H9 (cell line): ENCODE data around the gene BTD. TPM values are rescaled to one million over a fixed set of nuclear protein-coding genes. Genes with fewer than 3 reads are reported as not detected.

Experiments used
- DNase-seq: peaks from one replicate; pipeline ENCODE4 v3.0.0-alpha.2; 2017
- H2AFZ ChIP-seq: one replicate; pipeline ENCODE4 v1.6.1; 2013; ENCODE audit warnings: mild to moderate bottlenecking, low read length, control low read depth, moderate library complexity
- H2AK5ac ChIP-seq: 2 replicates; pipeline ENCODE4 v1.6.1; 2013; ENCODE audit warnings: low read length, control low read depth, mixed read lengths; ENCODE audit not compliant: insufficient read length
- H2BK120ac ChIP-seq: one replicate; pipeline ENCODE4 v1.6.1; 2013; ENCODE audit warnings: low read depth, mild to moderate bottlenecking, low read length, control low read depth, inconsistent platforms; ENCODE audit not compliant: poor library complexity, severe bottlenecking
- H2BK12ac ChIP-seq: 2 replicates; pipeline ENCODE4 v1.6.1; 2013; ENCODE audit warnings: low read length, control low read depth, mixed read lengths, low read depth; ENCODE audit not compliant: insufficient read length
- H2BK15ac ChIP-seq: 2 replicates; pipeline ENCODE4 v1.6.1; 2013; ENCODE audit warnings: low read depth, low read length, control low read depth
- H2BK20ac ChIP-seq: one replicate; pipeline ENCODE4 v1.6.1; 2013; ENCODE audit warnings: low read depth, mild to moderate bottlenecking, low read length, control low read depth, inconsistent platforms; ENCODE audit not compliant: poor library complexity, severe bottlenecking
- H2BK5ac ChIP-seq: 2 replicates; pipeline ENCODE4 v1.6.1; 2013; ENCODE audit warnings: low read length, control low read depth, mixed read lengths; ENCODE audit not compliant: insufficient read length
- H3K14ac ChIP-seq: 2 replicates; pipeline ENCODE4 v1.6.1; 2013; ENCODE audit warnings: low read length, control low read depth; ENCODE audit not compliant: insufficient read depth
- H3K18ac ChIP-seq: 2 replicates; pipeline ENCODE4 v1.6.1; 2013; ENCODE audit warnings: low read depth, mild to moderate bottlenecking, mixed read lengths, low read length, control low read depth; ENCODE audit not compliant: insufficient read length
- H3K23ac ChIP-seq: 2 replicates; pipeline ENCODE4 v1.6.1; 2013; ENCODE audit warnings: low read length, control low read depth, mixed read lengths, low read depth; ENCODE audit not compliant: insufficient read length
- H3K23me2 ChIP-seq: 2 replicates; pipeline ENCODE4 v1.6.1; 2013; ENCODE audit warnings: low read depth, mild to moderate bottlenecking, mixed read lengths, low read length, control low read depth; ENCODE audit not compliant: insufficient read length, poor library complexity, severe bottlenecking
- H3K27ac ChIP-seq: 2 replicates; pipeline ENCODE4 v1.5.1; 2013; ENCODE audit warnings: low read length, control low read depth, mixed read lengths, low read depth; ENCODE audit not compliant: insufficient read length
- H3K27me3 ChIP-seq: 2 replicates; pipeline ENCODE4 v1.6.1; 2013; ENCODE audit warnings: low read length, control low read depth, inconsistent platforms; ENCODE audit not compliant: insufficient read depth
- H3K4ac ChIP-seq: 2 replicates; pipeline ENCODE4 v1.6.1; 2013; ENCODE audit warnings: low read depth, mild to moderate bottlenecking, control low read depth, inconsistent platforms, low read length, moderate library complexity
- H3K4me1 ChIP-seq: 2 replicates; pipeline ENCODE4 v1.6.1; 2013; ENCODE audit warnings: low read length, control low read depth, inconsistent platforms; ENCODE audit not compliant: insufficient read depth
- H3K4me2 ChIP-seq: 2 replicates; pipeline ENCODE4 v1.6.1; 2013; ENCODE audit warnings: low read length, control low read depth, mixed read lengths; ENCODE audit not compliant: insufficient read length, insufficient read depth
- H3K56ac ChIP-seq: 2 replicates; pipeline ENCODE4 v1.6.1; 2013; ENCODE audit warnings: low read depth, mild to moderate bottlenecking, mixed read lengths, low read length, control low read depth; ENCODE audit not compliant: insufficient read length
- H3K79me1 ChIP-seq: 2 replicates; pipeline ENCODE4 v1.6.1; 2013; ENCODE audit warnings: low read depth, mild to moderate bottlenecking, moderate library complexity, low read length, control low read depth, inconsistent platforms; ENCODE audit not compliant: insufficient read depth, poor library complexity, severe bottlenecking
- H3K79me2 ChIP-seq: 2 replicates; pipeline ENCODE4 v1.6.1; 2013; ENCODE audit warnings: low read length, control low read depth, inconsistent platforms; ENCODE audit not compliant: insufficient read depth
- H3K9ac ChIP-seq: 2 replicates; pipeline ENCODE4 v1.6.1; 2013; ENCODE audit warnings: low read length, control low read depth, mixed read lengths; ENCODE audit not compliant: insufficient read length; ENCODE audit errors: extremely low read depth
- H3K9me3 ChIP-seq: one replicate; pipeline ENCODE4 v1.6.1; 2013; ENCODE audit warnings: low read depth, low read length, inconsistent platforms; ENCODE audit not compliant: control insufficient read depth
- H3T11ph ChIP-seq: one replicate; pipeline ENCODE4 v1.6.1; 2013; ENCODE audit warnings: mild to moderate bottlenecking, low read length, control low read depth, inconsistent platforms
- H4K20me1 ChIP-seq: one replicate; pipeline ENCODE4 v1.6.1; 2013; ENCODE audit not compliant: control insufficient read depth, insufficient read length, insufficient read depth
- H4K5ac ChIP-seq: 2 replicates; pipeline ENCODE4 v1.6.1; 2013; ENCODE audit warnings: low read depth, mild to moderate bottlenecking, mixed read lengths, low read length, control low read depth; ENCODE audit not compliant: insufficient read length
- H4K8ac ChIP-seq: replicated peaks from 2 replicates; pipeline ENCODE4 v1.6.1; 2013; ENCODE audit warnings: low read length, control low read depth, mixed read lengths, low read depth; ENCODE audit not compliant: insufficient read length
- H4K91ac ChIP-seq: 2 replicates; pipeline ENCODE4 v1.6.1; 2013; ENCODE audit warnings: low read depth, mild to moderate bottlenecking, moderate library complexity, mixed read lengths, low read length, control low read depth; ENCODE audit not compliant: insufficient read length
- H3K27ac Mint-ChIP-seq, 3 experiments: 2 replicates in 2 of 3; 3 replicates in 1 of 3; pipeline ENCODE4 v1.8.0; 2020 to 2021; ENCODE audit warnings: mixed read lengths in 3 of 3, mild to moderate bottlenecking in 1 of 3, moderate library complexity in 1 of 3
- H3K27me3 Mint-ChIP-seq: 2 replicates; pipeline ENCODE4 v1.8.0; 2021; ENCODE audit warnings: low read depth, mild to moderate bottlenecking, moderate library complexity, mixed read lengths
- H3K36me3 Mint-ChIP-seq, 3 experiments: 2 replicates in 2 of 3; 3 replicates in 1 of 3; pipeline ENCODE4 v1.8.0; 2020 to 2021; ENCODE audit warnings: low read depth in 3 of 3, mixed read lengths in 3 of 3; ENCODE audit not compliant: insufficient read depth in 1 of 3
- H3K4me1 Mint-ChIP-seq, 2 experiments: 2 replicates each; pipeline ENCODE4 v1.8.0; 2020; ENCODE audit warnings: mixed read lengths in 2 of 2
- H3K4me3 Mint-ChIP-seq, 2 experiments: 2 replicates in 1 of 2; 3 replicates in 1 of 2; pipeline ENCODE4 v1.8.0; 2020 to 2021; ENCODE audit warnings: mild to moderate bottlenecking in 2 of 2, mixed read lengths in 2 of 2, moderate library complexity in 1 of 2
- H3K9me3 Mint-ChIP-seq, 2 experiments: 2 replicates in 1 of 2; 3 replicates in 1 of 2; pipeline ENCODE4 v1.8.0; 2020; ENCODE audit warnings: mild to moderate bottlenecking in 2 of 2, mixed read lengths in 2 of 2, moderate library complexity in 1 of 2
- CTCF ChIP-seq: fragments of 200-600 bp; sonication (generic); conservative IDR thresholded peaks from 3 replicates; pipeline ENCODE4 v1.8.0; 2021; ENCODE audit warnings: antibody characterized with exemption, mild to moderate bottlenecking
- WGBS: extraction: QIAGEN DNeasy Blood & Tissue Kit; methylation state at CpG from one replicate; pipeline ENCODE4 v1.1.7; 2013; ENCODE audit warnings: missing lambda C conversion rate, low lambda C conversion rate, mixed read lengths; ENCODE audit not compliant: insufficient read length; ENCODE audit errors: extremely low coverage; 5-methylcytosine and 5-hydroxymethylcytosine counted together
- total RNA-seq: library from RNA; stranded (reverse); gene quantifications from 2 replicates; pipeline ENCODE4 v1.2.1, GENCODE V29; 2021

The BTD gene
- total RNA-seq, 1 experiment from 2014 or later: 21.5 TPM

- Histone ChIP-seq H3K9me3 (no peaks in the 10 kb centered on the region), H2AFZ (no peak overlapping the region), H3K4me2 (no peak overlapping the region), H2BK12ac (no peak overlapping the region), H4K5ac (no peak overlapping the region), H4K8ac (no peak overlapping the region), H4K20me1 (no peaks in the 10 kb centered on the region), H2AK5ac (no peak overlapping the region), H3K27ac (no peak overlapping the region), H3K27me3 (no peaks in the 10 kb centered on the region), H3K4ac (no peak overlapping the region), H4K91ac (no peak overlapping the region), H3K4me1 (no peaks in the 10 kb centered on the region), H3K56ac (no peak overlapping the region), H2BK15ac (no peak overlapping the region), H2BK5ac (no peak overlapping the region), H2BK120ac (no peak overlapping the region), H3K14ac (no peak overlapping the region), H3K79me2 (no peaks in the 10 kb centered on the region), H3K9ac (no peak overlapping the region), H2BK20ac (no peak overlapping the region), H3K23ac (no peak overlapping the region), H3K18ac (no peak overlapping the region), H3K23me2 (no peaks in the 10 kb centered on the region), H3K79me1 (no peaks in the 10 kb centered on the region), H3T11ph (no peak overlapping the region)
- peaks cover 4 to 39% (median 25%) of the 10 kb centered on the region in 3 experiments for H3K36me3 Mint-ChIP-seq
- WGBS: no CpG with 5 or more reads among the region's 1 CpG
- no peak for DNase-seq
- no peaks in the 10 kb centered on the region for H3K4me1 Mint-ChIP-seq
- H3K27me3 Mint-ChIP-seq: no peaks in the 10 kb centered on the region
- H3K27ac Mint-ChIP-seq: no peak overlapping the region; a peak in 1 of 7 replicates
- no peaks in the 10 kb centered on the region for H3K9me3 Mint-ChIP-seq
- H3K4me3 Mint-ChIP-seq: no peak overlapping the region
- peak; percentile 46; the same call in 2 of the 3 replicates for TF ChIP-seq CTCF
These were observed 91.8 kb downstream of the BTD start for GRCh38 chr3:15693355-15693754.
